Activated CD8-positive, alpha-beta T cell treated with anti-CD3 and anti-CD28 coated beads for 36 hours (primary cell): ENCODE measurements around the gene PTPN7. TPM values are rescaled to one million over a fixed set of nuclear protein-coding genes. Genes with fewer than 3 reads are reported as not detected.
A peak's percentile ranks its signal among the peaks of the same experiment; 100 is the strongest.

Experiments
- ATAC-seq: fragments of 200-7000 bp; cut with Tn5 transposase; one replicate; pipeline ENCODE4 v1.10.0; 2021; ENCODE audit warnings: mild to moderate bottlenecking, moderate library complexity
- CTCF ChIA-PET: fragments of 350-600 bp; sonication (Branson Sonifier 250); formaldehyde crosslinking; loops from one replicate; lab custom pipeline; 2021; ENCODE audit warnings: antibody characterized with exemption; lab: Charles Lee
- POLR2A ChIA-PET: fragments of 350-600 bp; sonication (Branson Sonifier 250); formaldehyde crosslinking; loops from one replicate; lab custom pipeline; 2021; ENCODE audit warnings: antibody characterized with exemption; lab: Charles Lee
- DNase-seq: peaks from one replicate; pipeline ENCODE4 v3.0.0-alpha.2; 2020
- H3K27ac Mint-ChIP-seq: one replicate; pipeline ENCODE4 v1.8.0; 2021; ENCODE audit warnings: mild to moderate bottlenecking, mixed read lengths
- H3K27me3 Mint-ChIP-seq: one replicate; pipeline ENCODE4 v1.8.0; 2021; ENCODE audit warnings: mixed read lengths
- H3K36me3 Mint-ChIP-seq: one replicate; pipeline ENCODE4 v1.8.0; 2021; ENCODE audit warnings: low read depth, mixed read lengths
- H3K4me1 Mint-ChIP-seq: one replicate; pipeline ENCODE4 v1.8.0; 2021; ENCODE audit warnings: low read depth, mixed read lengths
- H3K4me3 Mint-ChIP-seq: one replicate; pipeline ENCODE4 v1.8.0; 2021; ENCODE audit warnings: mild to moderate bottlenecking, moderate library complexity, mixed read lengths
- H3K9me3 Mint-ChIP-seq: one replicate; pipeline ENCODE4 v1.8.0; 2021; ENCODE audit warnings: mixed read lengths
- CTCF ChIP-seq: fragments of 200-600 bp; IDR thresholded peaks from one replicate; pipeline ENCODE4 v1.8.0; 2022; ENCODE audit warnings: antibody characterized with exemption, mild to moderate bottlenecking
- intact Hi-C: fragments of 100-400 bp; cut with micrococcal nuclease; formaldehyde crosslinking; loops from one replicate; pipeline ENCODE4 v1.10.0; 2022
- total RNA-seq, 2 experiments: library from RNA; stranded (reverse); gene quantifications; one replicate each; pipeline ENCODE4 v1.2.3, GENCODE V29; 2021

Gene PTPN7
- total RNA-seq, 2 experiments from 2014 or later = 195 to 200 TPM

- peaks cover 79% of the 10 kb centered on the region for H3K36me3 Mint-ChIP-seq
- H3K27ac Mint-ChIP-seq = peak overlapping the region; percentile 59
- intact Hi-C loops = no loop called here
- no peaks in the 10 kb centered on the region for H3K27me3 Mint-ChIP-seq
- no peak for TF ChIP-seq CTCF
- no peaks in the 10 kb centered on the region for H3K9me3 Mint-ChIP-seq
- ATAC-seq (no peak), DNase-seq (no peak)
- no peak overlapping the region for H3K4me3 Mint-ChIP-seq
- ChIA-PET CTCF (interaction anchor here (0.8 to 2.0 kb wide), 2 partner anchors 18 to 36 kb away, joined by 3 to 12 read pairs; no protein-coding TSS in a partner anchor), POLR2A (interaction anchor here (1.7 to 13.6 kb wide), 3 partner anchors 8 to 13 kb away, joined by 7 to 124 read pairs (median 14); partner anchors contain the start of genes ARL8A and PTPN7)
- peaks cover 42% of the 10 kb centered on the region for H3K4me1 Mint-ChIP-seq
These were observed 7.1 kb downstream of the PTPN7 start for GRCh38 chr1:202153284-202153683.

- ATAC-seq (no peak), DNase-seq (no peak)
- no peak for TF ChIP-seq CTCF
- CTCF ChIA-PET = interaction anchor here (0.8 to 1.3 kb wide), 3 partner anchors 8 to 38 kb away, joined by 3 read pairs; partner anchors contain the start of gene PTPN7
- H3K4me3 Mint-ChIP-seq = no peak overlapping the region
- H3K4me1 Mint-ChIP-seq = peaks cover 37% of the 10 kb centered on the region
- H3K27me3 Mint-ChIP-seq = no peaks in the 10 kb centered on the region
- intact Hi-C loops = no loop called here
- no peak overlapping the region for H3K27ac Mint-ChIP-seq
- POLR2A ChIA-PET = interaction anchor here (0.6 to 2.3 kb wide), 2 partner anchors 9 to 14 kb away, joined by 3 to 14 read pairs; partner anchors contain the start of gene PTPN7
- H3K36me3 Mint-ChIP-seq = peaks cover 76% of the 10 kb centered on the region
- no peaks in the 10 kb centered on the region for H3K9me3 Mint-ChIP-seq
These were observed 8.0 kb downstream of the PTPN7 start for GRCh38 chr1:202152399-202152798.

- no peak for TF ChIP-seq CTCF
- Mint-ChIP-seq H3K4me3 (no peak overlapping the region), H3K27me3 (no peaks in the 10 kb centered on the region), H3K4me1 (peaks cover 30% of the 10 kb centered on the region), H3K9me3 (no peaks in the 10 kb centered on the region), H3K36me3 (peaks cover 70% of the 10 kb centered on the region), H3K27ac (peak overlapping the region; percentile 71)
- DNase-seq (no peak), ATAC-seq (no peak)
- ChIA-PET CTCF (interaction anchor here (1.2 kb wide), 1 partner anchor 9 kb away, joined by 3 read pairs; the partner anchor contains the start of gene PTPN7), POLR2A (interaction anchor here (1.0 to 2.3 kb wide), 3 partner anchors 8 to 10 kb away, joined by 5 to 14 read pairs (median 5); partner anchors contain the start of gene PTPN7)
- intact Hi-C loops = no loop called here
These were observed 9.4 kb downstream of the PTPN7 start for GRCh38 chr1:202151045-202151444.

GRCh38 chr1:202150602-202151001 lies 9.8 kb downstream of the PTPN7 start:
- H3K4me1 Mint-ChIP-seq = peaks cover 27% of the 10 kb centered on the region
- intact Hi-C loops = no loop called here
- no peak for TF ChIP-seq CTCF
- ATAC-seq (no peak), DNase-seq (no peak)
- H3K27me3 Mint-ChIP-seq = no peaks in the 10 kb centered on the region
- POLR2A ChIA-PET = interaction anchor here (1.2 to 1.4 kb wide), 2 partner anchors 9 to 255 kb away, joined by 3 to 5 read pairs; partner anchors contain the start of gene PTPN7
- peak overlapping the region; percentile 71 for H3K27ac Mint-ChIP-seq
- CTCF ChIA-PET = no interaction called here
- no peaks in the 10 kb centered on the region for H3K9me3 Mint-ChIP-seq
- H3K4me3 Mint-ChIP-seq = no peak overlapping the region
- H3K36me3 Mint-ChIP-seq = peaks cover 66% of the 10 kb centered on the region

GRCh38 chr1:202150187-202150586 lies 10.2 kb downstream of the PTPN7 start:
- no peaks in the 10 kb centered on the region for H3K9me3 Mint-ChIP-seq
- H3K4me3 Mint-ChIP-seq = no peak overlapping the region
- no peak for ATAC-seq
- TF ChIP-seq CTCF = no peak
- peaks cover 27% of the 10 kb centered on the region for H3K4me1 Mint-ChIP-seq
- ChIA-PET POLR2A (interaction anchor here (1.2 to 1.4 kb wide), 2 partner anchors 10 to 254 kb away, joined by 3 to 5 read pairs; partner anchors contain the start of gene PTPN7), CTCF (no interaction called here)
- no peaks in the 10 kb centered on the region for H3K27me3 Mint-ChIP-seq
- intact Hi-C loops = no loop called here
- peaks cover 62% of the 10 kb centered on the region for H3K36me3 Mint-ChIP-seq
- no peak overlapping the region for H3K27ac Mint-ChIP-seq
- no peak for DNase-seq
